Natural killer cell treated with Interleukin-12 subunit alpha and Interleukin-12 subunit beta and Interleukin-15 and Interleukin-18, amount 100 ng/mL, for 72 hours (primary cell): ENCODE data around the gene CRACR2A. TPM values are rescaled to one million over a fixed set of nuclear protein-coding genes. Genes with fewer than 3 reads are reported as not detected.

Experiments
- ATAC-seq, 2 donors: fragments of 150-1000 bp; cut with Tn5 transposase in 1 of 2; sonication (Bioruptor Pico), chemical (Tn5 transposase) in 1 of 2; 2 replicates each; pipeline ENCODE4 v1.10.0; 2021
- DNase-seq: peaks from one replicate; pipeline ENCODE4 v3.0.0; 2022; ENCODE audit warnings: low spot score
- H3K27ac Mint-ChIP-seq, 2 donors: 1 replicate in 1 of 2; 2 replicates in 1 of 2; pipeline ENCODE4 v1.8.0; 2022; ENCODE audit warnings: mixed read lengths in 2 of 2, mild to moderate bottlenecking in 1 of 2, moderate library complexity in 1 of 2
- H3K27me3 Mint-ChIP-seq, 2 donors: 1 replicate in 1 of 2; 2 replicates in 1 of 2; pipeline ENCODE4 v1.8.0; 2022; ENCODE audit warnings: mixed read lengths in 2 of 2
- H3K36me3 Mint-ChIP-seq: one replicate; pipeline ENCODE4 v1.8.0; 2022; ENCODE audit warnings: mixed read lengths
- H3K4me1 Mint-ChIP-seq, 2 donors: 1 replicate in 1 of 2; 2 replicates in 1 of 2; pipeline ENCODE4 v1.8.0; 2022; ENCODE audit warnings: low read depth in 2 of 2, mixed read lengths in 2 of 2, mild to moderate bottlenecking in 1 of 2
- H3K4me3 Mint-ChIP-seq: one replicate; pipeline ENCODE4 v1.8.0; 2022; ENCODE audit warnings: mixed read lengths
- H3K9me3 Mint-ChIP-seq: 2 replicates; pipeline ENCODE4 v1.8.0; 2022; ENCODE audit warnings: mixed read lengths
- total RNA-seq, 2 donors: library from RNA; stranded (reverse); gene quantifications; one replicate each; pipeline ENCODE4 v1.2.3, GENCODE V29; 2022

CRACR2A gene
- total RNA-seq, 2 donors from 2014 or later: 134 to 139 TPM

- no peak overlapping the region for H3K4me3 Mint-ChIP-seq
- peaks cover 30% of the 10 kb centered on the region for H3K36me3 Mint-ChIP-seq
- DNase-seq (no peak), ATAC-seq (peak in 1 of 2 donors; percentile 13)
- H3K4me1 Mint-ChIP-seq: peaks cover 5 to 23% of the 10 kb centered on the region in 2 donors
- no peaks in the 10 kb centered on the region for H3K9me3 Mint-ChIP-seq
- H3K27me3 Mint-ChIP-seq: no peaks in the 10 kb centered on the region
- H3K27ac Mint-ChIP-seq: peak overlapping the region; percentile 3 to 79
Measured at GRCh38 chr12:3679831-3680230, 73.1 kb downstream of the CRACR2A start.

- H3K4me3 Mint-ChIP-seq: no peak overlapping the region
Measured at GRCh38 chr12:3677609-3678008, 75.3 kb downstream of the CRACR2A start.

GRCh38 chr12:3673981-3674708, 78.8 kb downstream of the CRACR2A start:
- no peak overlapping the region for H3K4me3 Mint-ChIP-seq
- peaks cover 45% of the 10 kb centered on the region for H3K36me3 Mint-ChIP-seq
- no peak for ATAC-seq
- H3K9me3 Mint-ChIP-seq: no peaks in the 10 kb centered on the region
- H3K27me3 Mint-ChIP-seq: no peaks in the 10 kb centered on the region
- peaks cover 13 to 41% of the 10 kb centered on the region in 2 donors for H3K4me1 Mint-ChIP-seq
- DNase-seq: no peak
- H3K27ac Mint-ChIP-seq: peak overlapping the region in 1 of 2 donors; percentile 61

More at GRCh38 chr12:3677609-3678008, 75.3 kb downstream of the CRACR2A start:
- DNase-seq: no peak
- Mint-ChIP-seq H3K9me3 (no peaks in the 10 kb centered on the region), H3K4me1 (peaks cover 5 to 20% of the 10 kb centered on the region in 2 donors), H3K27me3 (no peaks in the 10 kb centered on the region), H3K36me3 (peaks cover 42% of the 10 kb centered on the region), H3K27ac (peak overlapping the region; percentile 11 to 79)
- no peak for ATAC-seq

GRCh38 chr12:3672113-3672509, 80.8 kb downstream of the CRACR2A start:
- Mint-ChIP-seq H3K4me3 (no peak overlapping the region), H3K27me3 (no peaks in the 10 kb centered on the region), H3K9me3 (no peaks in the 10 kb centered on the region), H3K36me3 (peaks cover 33% of the 10 kb centered on the region), H3K27ac (peak overlapping the region; percentile 5 to 81), H3K4me1 (peaks cover 13 to 38% of the 10 kb centered on the region in 2 donors)
- no peak for ATAC-seq
- no peak for DNase-seq

- Mint-ChIP-seq H3K27me3 (no peaks in the 10 kb centered on the region), H3K27ac (peak overlapping the region; percentile 44 to 90), H3K36me3 (peaks cover 29% of the 10 kb centered on the region), H3K4me1 (peaks cover 13 to 38% of the 10 kb centered on the region in 2 donors), H3K4me3 (no peak overlapping the region), H3K9me3 (no peaks in the 10 kb centered on the region)
- no peak for ATAC-seq
- no peak for DNase-seq
Measured at GRCh38 chr12:3671330-3672112, 81.4 kb downstream of the CRACR2A start.

GRCh38 chr12:3670083-3670620, 82.8 kb downstream of the CRACR2A start:
- ATAC-seq (peak; percentile 56 to 80), DNase-seq (no peak)
- no peaks in the 10 kb centered on the region for H3K9me3 Mint-ChIP-seq
- peak overlapping the region; percentile 11 for H3K4me3 Mint-ChIP-seq
- H3K27ac Mint-ChIP-seq: peak overlapping the region; percentile 44 to 90
- peaks cover 13 to 42% of the 10 kb centered on the region in 2 donors for H3K4me1 Mint-ChIP-seq
- peaks cover 36% of the 10 kb centered on the region for H3K36me3 Mint-ChIP-seq
- no peaks in the 10 kb centered on the region for H3K27me3 Mint-ChIP-seq

GRCh38 chr12:3669594-3669993, 83.3 kb downstream of the CRACR2A start:
- H3K27ac Mint-ChIP-seq: peak overlapping the region; percentile 44 to 90

GRCh38 chr12:3668479-3669165, 84.3 kb downstream of the CRACR2A start:
- ATAC-seq (no peak), DNase-seq (no peak)
- H3K9me3 Mint-ChIP-seq: no peaks in the 10 kb centered on the region
- H3K36me3 Mint-ChIP-seq: peaks cover 41% of the 10 kb centered on the region
- H3K4me1 Mint-ChIP-seq: peaks cover 13 to 44% of the 10 kb centered on the region in 2 donors
- H3K27me3 Mint-ChIP-seq: no peaks in the 10 kb centered on the region
- H3K27ac Mint-ChIP-seq: peak overlapping the region in 1 of 2 donors; percentile 90
- H3K4me3 Mint-ChIP-seq: no peak overlapping the region

More at GRCh38 chr12:3669594-3669993, 83.3 kb downstream of the CRACR2A start:
- no peak overlapping the region for H3K4me3 Mint-ChIP-seq
- peaks cover 13 to 42% of the 10 kb centered on the region in 2 donors for H3K4me1 Mint-ChIP-seq
- no peaks in the 10 kb centered on the region for H3K27me3 Mint-ChIP-seq
- DNase-seq (no peak), ATAC-seq (peak in 1 of 2 donors; percentile 40)
- H3K36me3 Mint-ChIP-seq: peaks cover 39% of the 10 kb centered on the region
- H3K9me3 Mint-ChIP-seq: no peaks in the 10 kb centered on the region

GRCh38 chr12:3667485-3667884, 85.4 kb downstream of the CRACR2A start:
- H3K27ac Mint-ChIP-seq: peak overlapping the region in 1 of 2 donors; percentile 68
- ATAC-seq (no peak), DNase-seq (no peak)
- peaks cover 11 to 37% of the 10 kb centered on the region in 2 donors for H3K4me1 Mint-ChIP-seq
- no peaks in the 10 kb centered on the region for H3K9me3 Mint-ChIP-seq
- H3K36me3 Mint-ChIP-seq: peaks cover 34% of the 10 kb centered on the region
- no peaks in the 10 kb centered on the region for H3K27me3 Mint-ChIP-seq
- no peak overlapping the region for H3K4me3 Mint-ChIP-seq

GRCh38 chr12:3666441-3666840, 86.5 kb downstream of the CRACR2A start:
- H3K36me3 Mint-ChIP-seq: peaks cover 31% of the 10 kb centered on the region
- H3K27ac Mint-ChIP-seq: peak overlapping the region in 1 of 2 donors; percentile 2
- no peak overlapping the region for H3K4me3 Mint-ChIP-seq
- no peaks in the 10 kb centered on the region for H3K9me3 Mint-ChIP-seq
- no peaks in the 10 kb centered on the region for H3K27me3 Mint-ChIP-seq
- H3K4me1 Mint-ChIP-seq: peaks cover 10 to 36% of the 10 kb centered on the region in 2 donors
- ATAC-seq: no peak
- no peak for DNase-seq

- Mint-ChIP-seq H3K9me3 (no peaks in the 10 kb centered on the region), H3K27ac (peak overlapping the region; percentile 1 to 65), H3K27me3 (no peaks in the 10 kb centered on the region), H3K36me3 (peaks cover 50% of the 10 kb centered on the region), H3K4me1 (peaks cover 0 to 38% of the 10 kb centered on the region in 2 donors), H3K4me3 (no peak overlapping the region)
- ATAC-seq (peak; percentile 63 to 66), DNase-seq (no peak)
Measured at GRCh38 chr12:3662521-3662921, 90.4 kb downstream of the CRACR2A start.

GRCh38 chr12:3661028-3661427, 91.9 kb downstream of the CRACR2A start:
- DNase-seq: no peak
- Mint-ChIP-seq H3K27ac (peak overlapping the region; percentile 35 to 65), H3K36me3 (peaks cover 50% of the 10 kb centered on the region), H3K9me3 (no peaks in the 10 kb centered on the region), H3K4me3 (no peak overlapping the region), H3K27me3 (no peaks in the 10 kb centered on the region), H3K4me1 (peaks cover 0 to 37% of the 10 kb centered on the region in 2 donors)
- no peak for ATAC-seq
